Endodermal cell (in vitro differentiated cells): ENCODE measurements around the gene KLHL25. TPM values are rescaled to one million over a fixed set of nuclear protein-coding genes. Genes with fewer than 3 reads are reported as not detected.

Source experiments
- DNase-seq: peaks from one replicate; pipeline ENCODE4 v3.0.0-alpha.2; 2017
- H3K27ac ChIP-seq: 2 replicates; pipeline ENCODE4 v1.5.1; 2013; ENCODE audit warnings: mild to moderate bottlenecking, low read depth, low read length, moderate library complexity
- H3K27me3 ChIP-seq: 2 replicates; pipeline ENCODE4 v1.6.1; 2013; ENCODE audit warnings: mild to moderate bottlenecking, low read length, moderate library complexity; ENCODE audit not compliant: insufficient read depth, control insufficient read depth, poor library complexity, severe bottlenecking
- H3K36me3 ChIP-seq: 2 replicates; pipeline ENCODE4 v1.7.0; 2013; ENCODE audit warnings: mild to moderate bottlenecking, low read length, moderate library complexity; ENCODE audit not compliant: control insufficient read depth, insufficient read depth
- H3K4me1 ChIP-seq: one replicate; pipeline ENCODE4 v1.7.0; 2013; ENCODE audit warnings: low read length; ENCODE audit not compliant: control insufficient read depth, insufficient read depth
- H3K4me3 ChIP-seq: 2 replicates; pipeline ENCODE4 v1.5.1; 2013; ENCODE audit warnings: mild to moderate bottlenecking, low read length, moderate library complexity
- H3K9ac ChIP-seq: 2 replicates; pipeline ENCODE4 v1.6.1; 2013; ENCODE audit warnings: mild to moderate bottlenecking, low read length, moderate library complexity; ENCODE audit not compliant: poor library complexity, severe bottlenecking; ENCODE audit errors: extremely low read depth
- H3K9me3 ChIP-seq: 2 replicates; pipeline ENCODE4 v1.6.1; 2013; ENCODE audit warnings: mild to moderate bottlenecking, low read length, moderate library complexity; ENCODE audit not compliant: control insufficient read depth
- H3K27ac Mint-ChIP-seq: 2 replicates; pipeline ENCODE4 v1.8.0; 2020; ENCODE audit warnings: mixed read lengths
- H3K27me3 Mint-ChIP-seq: 2 replicates; pipeline ENCODE4 v1.8.0; 2021; ENCODE audit warnings: mild to moderate bottlenecking, mixed read lengths; ENCODE audit not compliant: insufficient read depth
- H3K36me3 Mint-ChIP-seq: 2 replicates; pipeline ENCODE4 v1.8.0; 2020; ENCODE audit warnings: low read depth, mixed read lengths
- H3K4me1 Mint-ChIP-seq: 2 replicates; pipeline ENCODE4 v1.8.0; 2020; ENCODE audit warnings: mixed read lengths
- H3K4me3 Mint-ChIP-seq: 2 replicates; pipeline ENCODE4 v1.8.0; 2020; ENCODE audit warnings: mild to moderate bottlenecking, moderate library complexity, mixed read lengths
- H3K9me3 Mint-ChIP-seq: 2 replicates; pipeline ENCODE4 v1.8.0; 2020; ENCODE audit warnings: mild to moderate bottlenecking, mixed read lengths
- WGBS, 2 experiments: methylation state at CpG; one replicate each; pipeline versions ENCODE4 v1.1.5 to v1.1.7; 2013; ENCODE audit warnings: missing lambda C conversion rate in 2 of 2, mixed read lengths in 1 of 2; ENCODE audit not compliant: insufficient coverage in 1 of 2, insufficient read length in 1 of 2; 5-methylcytosine and 5-hydroxymethylcytosine counted together
- total RNA-seq, 2 donors: library from RNA; stranded (reverse); fragmentation: NEBNext Ultra II Directional in 1 of 2; extraction: Animal tissue kit (Norgen Biotek cat#: 25700) in 1 of 2; gene quantifications; 2 replicates in 1 of 2; 3 replicates in 1 of 2; pipeline ENCODE4 v1.2.1, GENCODE V29; 2021
- TF ChIP-seq, protein P1 (sequence below): fragments of 200-600 bp; sonication (generic); conservative IDR thresholded peaks from 2 replicates; pipeline ENCODE4 v1.5.0; 2021; ENCODE audit warnings: antibody characterized with exemption, mild to moderate bottlenecking

The KLHL25 gene
- total RNA-seq, 2 donors from 2014 or later, result 13.3 TPM

DNA sequence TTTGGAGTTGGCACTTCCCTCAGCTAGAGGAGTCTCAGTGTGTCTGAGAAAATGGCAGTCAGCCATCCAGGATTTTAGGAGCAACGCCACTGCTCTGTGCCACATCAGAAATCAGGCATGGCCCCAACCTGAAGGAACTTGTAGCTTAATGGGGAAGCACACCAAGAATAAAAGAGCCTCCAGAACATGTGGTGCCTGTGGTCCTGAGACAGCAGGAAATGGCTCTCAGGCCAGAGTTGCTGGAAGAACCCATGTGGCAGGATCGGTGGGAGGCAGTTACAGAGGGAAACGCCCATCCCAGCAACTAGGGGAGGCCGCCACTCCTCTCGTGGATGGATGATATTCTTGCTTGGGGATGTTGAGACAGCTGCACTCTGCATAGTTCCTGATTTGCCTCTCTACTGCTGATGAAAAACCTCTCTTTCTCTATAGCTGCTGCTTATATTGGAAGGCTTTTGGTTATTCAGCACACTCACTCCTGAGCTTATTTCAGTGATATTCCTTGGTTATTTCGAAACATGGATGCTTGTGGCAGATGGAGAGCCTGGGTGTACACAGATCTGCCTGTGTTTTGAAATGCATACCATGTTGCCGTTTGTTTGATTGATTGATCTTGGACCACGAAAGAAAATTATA is 52.4 kb downstream of the KLHL25 start:
- H3K9me3 Mint-ChIP-seq, result no peaks in the 10 kb centered on the region
- Histone ChIP-seq H3K9ac (no peak overlapping the region), H3K4me1 (no peaks in the 10 kb centered on the region), H3K27ac (peak overlapping the region; percentile 6), H3K9me3 (no peaks in the 10 kb centered on the region), H3K4me3 (no peak overlapping the region), H3K27me3 (no peaks in the 10 kb centered on the region), H3K36me3 (peaks cover 96% of the 10 kb centered on the region)
- TF ChIP-seq, protein P1, sequence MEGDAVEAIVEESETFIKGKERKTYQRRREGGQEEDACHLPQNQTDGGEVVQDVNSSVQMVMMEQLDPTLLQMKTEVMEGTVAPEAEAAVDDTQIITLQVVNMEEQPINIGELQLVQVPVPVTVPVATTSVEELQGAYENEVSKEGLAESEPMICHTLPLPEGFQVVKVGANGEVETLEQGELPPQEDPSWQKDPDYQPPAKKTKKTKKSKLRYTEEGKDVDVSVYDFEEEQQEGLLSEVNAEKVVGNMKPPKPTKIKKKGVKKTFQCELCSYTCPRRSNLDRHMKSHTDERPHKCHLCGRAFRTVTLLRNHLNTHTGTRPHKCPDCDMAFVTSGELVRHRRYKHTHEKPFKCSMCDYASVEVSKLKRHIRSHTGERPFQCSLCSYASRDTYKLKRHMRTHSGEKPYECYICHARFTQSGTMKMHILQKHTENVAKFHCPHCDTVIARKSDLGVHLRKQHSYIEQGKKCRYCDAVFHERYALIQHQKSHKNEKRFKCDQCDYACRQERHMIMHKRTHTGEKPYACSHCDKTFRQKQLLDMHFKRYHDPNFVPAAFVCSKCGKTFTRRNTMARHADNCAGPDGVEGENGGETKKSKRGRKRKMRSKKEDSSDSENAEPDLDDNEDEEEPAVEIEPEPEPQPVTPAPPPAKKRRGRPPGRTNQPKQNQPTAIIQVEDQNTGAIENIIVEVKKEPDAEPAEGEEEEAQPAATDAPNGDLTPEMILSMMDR, result no peak
- peak overlapping the region; percentile 26 for H3K27ac Mint-ChIP-seq
- no peaks in the 10 kb centered on the region for H3K27me3 Mint-ChIP-seq
- H3K36me3 Mint-ChIP-seq, result peaks cover 76% of the 10 kb centered on the region
- peak; percentile 48 for DNase-seq
- WGBS, 2 experiments, result 81 to 95% methylated on average over 6 to 8 of the region's 8 CpGs
- no peaks in the 10 kb centered on the region for H3K4me1 Mint-ChIP-seq
- no peak overlapping the region for H3K4me3 Mint-ChIP-seq

DNA sequence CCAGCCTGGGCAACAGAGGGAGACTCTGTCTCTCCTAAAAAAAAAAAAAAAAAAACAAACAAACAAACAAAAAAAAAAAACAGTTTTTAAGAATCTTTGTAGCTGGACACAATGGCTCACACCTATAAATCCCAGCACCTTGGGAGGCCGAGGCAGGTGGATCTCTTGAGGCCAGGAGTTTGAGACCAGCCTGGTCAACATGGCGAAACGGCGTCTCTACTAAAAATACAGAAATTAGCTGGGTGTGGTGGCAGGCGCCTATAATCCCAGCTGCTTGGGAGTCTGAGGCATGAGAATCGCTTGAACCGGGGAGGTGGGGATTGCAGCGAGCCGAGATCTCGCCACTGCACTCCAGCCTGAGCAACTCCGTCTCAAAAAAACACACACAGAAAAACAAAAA is 53.1 kb downstream of the KLHL25 start:
- Histone ChIP-seq H3K4me3 (no peak overlapping the region), H3K9ac (no peak overlapping the region), H3K27ac (peak overlapping the region; percentile 6), H3K4me1 (no peaks in the 10 kb centered on the region), H3K9me3 (no peaks in the 10 kb centered on the region), H3K36me3 (peaks cover 96% of the 10 kb centered on the region), H3K27me3 (no peaks in the 10 kb centered on the region)
- no peaks in the 10 kb centered on the region for H3K4me1 Mint-ChIP-seq
- TF ChIP-seq, protein P1, result no peak
- DNase-seq, result no peak
- no peaks in the 10 kb centered on the region for H3K9me3 Mint-ChIP-seq
- H3K4me3 Mint-ChIP-seq, result no peak overlapping the region
- no peaks in the 10 kb centered on the region for H3K27me3 Mint-ChIP-seq
- peaks cover 76% of the 10 kb centered on the region for H3K36me3 Mint-ChIP-seq
- 93 to 99% methylated on average over 6 to 11 of the region's 11 CpGs for WGBS, 2 experiments
- H3K27ac Mint-ChIP-seq, result peak overlapping the region; percentile 26

DNA sequence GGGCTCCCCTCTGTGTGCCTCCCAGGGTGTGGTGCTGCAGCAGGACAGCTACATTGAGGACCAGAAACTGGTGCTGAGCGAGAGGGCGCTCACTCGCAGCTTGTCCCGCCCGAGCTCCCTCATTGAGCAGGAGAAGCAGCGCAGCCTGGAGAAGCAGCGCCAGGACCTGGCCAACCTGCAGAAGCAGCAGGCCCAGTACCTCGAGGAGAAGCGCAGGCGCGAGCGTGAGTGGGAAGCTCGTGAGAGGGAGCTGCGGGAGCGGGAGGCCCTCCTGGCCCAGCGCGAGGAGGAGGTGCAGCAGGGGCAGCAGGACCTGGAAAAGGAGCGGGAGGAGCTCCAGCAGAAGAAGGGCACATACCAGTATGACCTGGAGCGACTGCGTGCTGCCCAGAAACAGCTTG is 53.7 kb downstream of the KLHL25 start:
- Mint-ChIP-seq H3K4me1 (no peaks in the 10 kb centered on the region), H3K36me3 (peaks cover 76% of the 10 kb centered on the region), H3K4me3 (no peak overlapping the region), H3K9me3 (no peaks in the 10 kb centered on the region), H3K27ac (peak overlapping the region; percentile 30), H3K27me3 (no peaks in the 10 kb centered on the region)
- TF ChIP-seq, protein P1, result no peak
- Histone ChIP-seq H3K4me1 (no peaks in the 10 kb centered on the region), H3K9me3 (no peaks in the 10 kb centered on the region), H3K4me3 (no peak overlapping the region), H3K36me3 (peaks cover 96% of the 10 kb centered on the region), H3K27ac (no peak overlapping the region), H3K27me3 (no peaks in the 10 kb centered on the region), H3K9ac (no peak overlapping the region)
- DNase-seq, result peak; percentile 56
- 95 to 99% methylated on average over 15 to 20 of the region's 20 CpGs for WGBS, 2 experiments
